Immature natural killer cell (primary cell): ENCODE data around the gene ASTN1. TPM values are rescaled to one million over a fixed set of nuclear protein-coding genes. Genes with fewer than 3 reads are reported as not detected.

Source experiments
- DNase-seq, 3 donors: peaks; one replicate each; pipeline ENCODE4 v3.0.0; 2022; ENCODE audit warnings: mixed read lengths in 1 of 3
- H3K27ac Mint-ChIP-seq, 6 donors: one replicate each; pipeline ENCODE4 v1.8.0; 2020; ENCODE audit warnings: mixed read lengths in 6 of 6, mild to moderate bottlenecking in 5 of 6, inconsistent platforms in 4 of 6, moderate library complexity in 3 of 6
- H3K27me3 Mint-ChIP-seq, 3 donors: one replicate each; pipeline ENCODE4 v1.8.0; 2020 to 2021; ENCODE audit warnings: low read depth in 3 of 3, mild to moderate bottlenecking in 3 of 3, mixed read lengths in 3 of 3, moderate library complexity in 3 of 3, inconsistent platforms in 1 of 3
- H3K36me3 Mint-ChIP-seq, 3 donors: one replicate each; pipeline ENCODE4 v1.8.0; 2020; ENCODE audit warnings: mixed read lengths in 3 of 3, inconsistent platforms in 2 of 3, mild to moderate bottlenecking in 2 of 3
- H3K4me1 Mint-ChIP-seq, 2 donors: one replicate each; pipeline ENCODE4 v1.8.0; 2020; ENCODE audit warnings: inconsistent platforms in 2 of 2, mild to moderate bottlenecking in 2 of 2, mixed read lengths in 2 of 2, moderate library complexity in 1 of 2
- H3K4me3 Mint-ChIP-seq, 5 donors: one replicate each; pipeline ENCODE4 v1.8.0; 2020; ENCODE audit warnings: mild to moderate bottlenecking in 5 of 5, mixed read lengths in 5 of 5, inconsistent platforms in 3 of 5, moderate library complexity in 3 of 5
- H3K9me3 Mint-ChIP-seq, 6 donors: one replicate each; pipeline ENCODE4 v1.8.0; 2020; ENCODE audit warnings: mild to moderate bottlenecking in 6 of 6, mixed read lengths in 6 of 6, inconsistent platforms in 4 of 6, moderate library complexity in 3 of 6
- polyA plus RNA-seq, 3 donors: library from polyadenylated mRNA; unstranded; fragments of 300-500 nt; fragmentation: Illumina TruSeq; gene quantifications; one replicate each; pipeline ENCODE4 v1.2.3, GENCODE V29; 2021

ASTN1 gene
- polyA plus RNA-seq, 3 donors from 2014 or later, result not detected

- Mint-ChIP-seq H3K4me3 (no peak overlapping the region), H3K27ac (no peak overlapping the region), H3K9me3 (peaks cover 0 to 3% (median 0%) of the 10 kb centered on the region in 6 donors), H3K4me1 (no peaks in the 10 kb centered on the region), H3K27me3 (peaks cover 0 to 1% (median 0%) of the 10 kb centered on the region in 3 donors), H3K36me3 (no peaks in the 10 kb centered on the region)
- no peak for DNase-seq
These were observed 306.0 kb downstream of the ASTN1 start for GRCh38 chr1:176858433-176858916.

- no peak overlapping the region for H3K27ac Mint-ChIP-seq
- H3K27me3 Mint-ChIP-seq, result peaks cover 0 to 1% (median 0%) of the 10 kb centered on the region in 3 donors
- H3K4me1 Mint-ChIP-seq, result no peaks in the 10 kb centered on the region
- DNase-seq, result no peak
- H3K9me3 Mint-ChIP-seq, result peaks cover 0 to 3% (median 0%) of the 10 kb centered on the region in 6 donors
- no peak overlapping the region for H3K4me3 Mint-ChIP-seq
- no peaks in the 10 kb centered on the region for H3K36me3 Mint-ChIP-seq
These were observed 306.9 kb downstream of the ASTN1 start for GRCh38 chr1:176857632-176858031.

- no peak for DNase-seq
- H3K4me1 Mint-ChIP-seq, result no peaks in the 10 kb centered on the region
- H3K27ac Mint-ChIP-seq, result no peak overlapping the region
- no peak overlapping the region for H3K4me3 Mint-ChIP-seq
- peaks cover 0 to 2% (median 0%) of the 10 kb centered on the region in 6 donors for H3K9me3 Mint-ChIP-seq
- H3K27me3 Mint-ChIP-seq, result no peaks in the 10 kb centered on the region
- no peaks in the 10 kb centered on the region for H3K36me3 Mint-ChIP-seq
These were observed 309.5 kb downstream of the ASTN1 start for GRCh38 chr1:176854758-176855745.

- Mint-ChIP-seq H3K4me1 (no peaks in the 10 kb centered on the region), H3K36me3 (no peaks in the 10 kb centered on the region), H3K27me3 (no peaks in the 10 kb centered on the region), H3K9me3 (peaks cover 0 to 5% (median 0%) of the 10 kb centered on the region in 6 donors), H3K4me3 (no peak overlapping the region), H3K27ac (no peak overlapping the region)
- DNase-seq, result no peak
These were observed 310.4 kb downstream of the ASTN1 start for GRCh38 chr1:176854121-176854520.

GRCh38 chr1:176853503-176853902 lies 311.0 kb downstream of the ASTN1 start:
- Mint-ChIP-seq H3K27me3 (no peaks in the 10 kb centered on the region), H3K9me3 (peaks cover 0 to 6% (median 0%) of the 10 kb centered on the region in 6 donors), H3K27ac (no peak overlapping the region), H3K36me3 (no peaks in the 10 kb centered on the region), H3K4me1 (no peaks in the 10 kb centered on the region), H3K4me3 (no peak overlapping the region)
- DNase-seq, result no peak

GRCh38 chr1:176852124-176852523 lies 312.4 kb downstream of the ASTN1 start:
- no peaks in the 10 kb centered on the region for H3K4me1 Mint-ChIP-seq
- no peak overlapping the region for H3K4me3 Mint-ChIP-seq
- H3K9me3 Mint-ChIP-seq, result peaks cover 0 to 6% (median 0%) of the 10 kb centered on the region in 6 donors
- H3K27me3 Mint-ChIP-seq, result no peaks in the 10 kb centered on the region
- H3K36me3 Mint-ChIP-seq, result no peaks in the 10 kb centered on the region
- no peak overlapping the region for H3K27ac Mint-ChIP-seq
- DNase-seq, result no peak

- no peaks in the 10 kb centered on the region for H3K36me3 Mint-ChIP-seq
- no peaks in the 10 kb centered on the region for H3K4me1 Mint-ChIP-seq
- DNase-seq, result no peak
- H3K4me3 Mint-ChIP-seq, result no peak overlapping the region
- peaks cover 0 to 4% (median 0%) of the 10 kb centered on the region in 3 donors for H3K27me3 Mint-ChIP-seq
- peaks cover 0 to 6% (median 0%) of the 10 kb centered on the region in 6 donors for H3K9me3 Mint-ChIP-seq
- H3K27ac Mint-ChIP-seq, result no peak overlapping the region
These were observed 313.6 kb downstream of the ASTN1 start for GRCh38 chr1:176850871-176851270.

- Mint-ChIP-seq H3K4me3 (no peak overlapping the region), H3K27ac (no peak overlapping the region), H3K9me3 (peaks cover 0 to 4% (median 0%) of the 10 kb centered on the region in 6 donors), H3K36me3 (no peaks in the 10 kb centered on the region), H3K4me1 (no peaks in the 10 kb centered on the region), H3K27me3 (peaks cover 0 to 4% (median 1%) of the 10 kb centered on the region in 3 donors)
- DNase-seq, result no peak
These were observed 315.2 kb downstream of the ASTN1 start for GRCh38 chr1:176849281-176849680.

- no peaks in the 10 kb centered on the region for H3K36me3 Mint-ChIP-seq
- no peak overlapping the region for H3K27ac Mint-ChIP-seq
- H3K27me3 Mint-ChIP-seq, result peaks cover 0 to 5% (median 1%) of the 10 kb centered on the region in 3 donors
- no peaks in the 10 kb centered on the region for H3K4me1 Mint-ChIP-seq
- H3K9me3 Mint-ChIP-seq, result peaks cover 0 to 4% (median under 1%) of the 10 kb centered on the region in 6 donors
- no peak overlapping the region for H3K4me3 Mint-ChIP-seq
- no peak for DNase-seq
These were observed 317.5 kb downstream of the ASTN1 start for GRCh38 chr1:176847052-176847451.

GRCh38 chr1:176843352-176844297 lies 320.9 kb downstream of the ASTN1 start:
- H3K4me1 Mint-ChIP-seq, result no peaks in the 10 kb centered on the region
- peaks cover 0 to 5% (median 0%) of the 10 kb centered on the region in 6 donors for H3K9me3 Mint-ChIP-seq
- DNase-seq, result no peak
- H3K27ac Mint-ChIP-seq, result no peak overlapping the region
- H3K36me3 Mint-ChIP-seq, result no peaks in the 10 kb centered on the region
- H3K4me3 Mint-ChIP-seq, result no peak overlapping the region
- peaks cover 0 to 5% (median 1%) of the 10 kb centered on the region in 3 donors for H3K27me3 Mint-ChIP-seq

GRCh38 chr1:176841238-176841637 lies 323.3 kb downstream of the ASTN1 start:
- Mint-ChIP-seq H3K27ac (no peak overlapping the region), H3K36me3 (no peaks in the 10 kb centered on the region), H3K4me3 (no peak overlapping the region), H3K4me1 (no peaks in the 10 kb centered on the region), H3K27me3 (peaks cover 0 to 5% (median 1%) of the 10 kb centered on the region in 3 donors), H3K9me3 (peaks cover 0 to 5% (median 0%) of the 10 kb centered on the region in 6 donors)
- no peak for DNase-seq

- H3K4me3 Mint-ChIP-seq, result no peak overlapping the region
These were observed 325.3 kb downstream of the ASTN1 start for GRCh38 chr1:176839216-176839615.

GRCh38 chr1:176838276-176838995 lies 326.1 kb downstream of the ASTN1 start:
- Mint-ChIP-seq H3K9me3 (peaks cover 0 to 5% (median 0%) of the 10 kb centered on the region in 6 donors), H3K27ac (no peak overlapping the region), H3K4me1 (no peaks in the 10 kb centered on the region), H3K27me3 (peaks cover 0 to under 1% (median 0%) of the 10 kb centered on the region in 3 donors), H3K4me3 (no peak overlapping the region), H3K36me3 (no peaks in the 10 kb centered on the region)
- no peak for DNase-seq

More at GRCh38 chr1:176839216-176839615, 325.3 kb downstream of the ASTN1 start:
- Mint-ChIP-seq H3K27ac (no peak overlapping the region), H3K36me3 (no peaks in the 10 kb centered on the region), H3K27me3 (peaks cover 0 to 1% (median 0%) of the 10 kb centered on the region in 3 donors), H3K9me3 (peaks cover 0 to 5% (median 0%) of the 10 kb centered on the region in 6 donors), H3K4me1 (no peaks in the 10 kb centered on the region)
- DNase-seq, result no peak
